Spinal cord (tissue), 10 donors: Measurements from ENCODE around the gene PERM1. TPM values are rescaled to one million over a fixed set of nuclear protein-coding genes. Genes with fewer than 3 reads are reported as not detected.
A peak's percentile ranks its signal among the peaks of the same experiment; 100 is the strongest.
"Not testable (repeated sequence)": the region's sequence is repeated elsewhere in the genome, so short reads cannot be mapped to it uniquely, and the experiment has no call there.

Experiments
- DNase-seq, 6 donors: peaks; one replicate each; pipeline versions ENCODE4 v3.0.0 to v3.0.0-alpha.2; 2013 to 2015; ENCODE audit warnings: low spot score in 6 of 6, low read depth in 4 of 6
- H3K27ac ChIP-seq: one replicate; pipeline ENCODE4 v1.5.1; 2013; ENCODE audit warnings: low read depth, low read length, control low read depth
- H3K27me3 ChIP-seq: one replicate; pipeline ENCODE4 v1.6.1; 2013; ENCODE audit warnings: low read length; ENCODE audit not compliant: control insufficient read depth, insufficient read depth
- H3K36me3 ChIP-seq: one replicate; pipeline ENCODE4 v1.6.1; 2013; ENCODE audit warnings: low read length; ENCODE audit not compliant: control insufficient read depth, insufficient read depth
- H3K4me1 ChIP-seq: one replicate; pipeline ENCODE4 v1.6.1; 2013; ENCODE audit warnings: low read length; ENCODE audit not compliant: control insufficient read depth, insufficient read depth
- H3K4me3 ChIP-seq: one replicate; pipeline ENCODE4 v1.5.1; 2013; ENCODE audit warnings: low read depth, low read length, control low read depth
- H3K9me3 ChIP-seq: one replicate; pipeline ENCODE4 v1.6.1; 2013; ENCODE audit warnings: low read length; ENCODE audit not compliant: control insufficient read depth, insufficient read depth
- WGBS: methylation state at CpG from one replicate; pipeline ENCODE4 v1.1.5; 2013; ENCODE audit warnings: missing lambda C conversion rate; ENCODE audit not compliant: insufficient coverage; 5-methylcytosine and 5-hydroxymethylcytosine counted together
- polyA plus RNA-seq, 2 donors: library from polyadenylated mRNA; unstranded; fragments of 120-200 nt; gene quantifications; one replicate each; pipeline ENCODE4 v1.2.1, GENCODE V29; 2013; ENCODE audit not compliant: insufficient read length in 2 of 2
- total RNA-seq, 2 donors: library from RNA; depleted of rRNA in 1 of 2; stranded (reverse); fragments of 120-200 nt in 1 of 2; fragments of >200 nt in 1 of 2; gene quantifications; one replicate each; pipeline versions ENCODE4 v1.2.3 to v1.2.4, GENCODE V29; 2013 to 2014
- donor health status: healthy.

Gene PERM1
- total and polyA plus RNA-seq, 4 donors = 0.39 TPM; not detected in 3

- DNase-seq, H3K36me3 ChIP-seq, H3K4me3 ChIP-seq, H3K27me3 ChIP-seq, H3K4me1 ChIP-seq, H3K9me3 ChIP-seq, H3K27ac ChIP-seq: not testable (repeated sequence)
- WGBS = 100% methylated on average over 1 of the region's 5 CpGs
These were observed 6.2 kb upstream of the PERM1 start for GRCh38 chr1:988061-988460.

GRCh38 chr1:985126-985525 is 3.2 kb upstream of the PERM1 start:
- DNase-seq = no peak
- 79% methylated on average over 13 of the region's 13 CpGs for WGBS
- Histone ChIP-seq H3K4me3 (no peak overlapping the region), H3K4me1 (peaks cover 6% of the 10 kb centered on the region), H3K27ac (no peak overlapping the region), H3K36me3 (no peaks in the 10 kb centered on the region), H3K27me3 (peaks cover 9% of the 10 kb centered on the region), H3K9me3 (no peaks in the 10 kb centered on the region)

- 0% methylated on average over 2 of the region's 12 CpGs for WGBS
- H3K27me3 ChIP-seq = peaks cover 9% of the 10 kb centered on the region
- H3K4me3 ChIP-seq = no peak overlapping the region
- no peaks in the 10 kb centered on the region for H3K9me3 ChIP-seq
- H3K36me3 ChIP-seq = no peaks in the 10 kb centered on the region
- H3K4me1 ChIP-seq = peaks cover 6% of the 10 kb centered on the region
- DNase-seq = no peak
- no peak overlapping the region for H3K27ac ChIP-seq
These were observed 2.6 kb upstream of the PERM1 start for GRCh38 chr1:984476-984814.

GRCh38 chr1:983798-984475 is 2.0 kb upstream of the PERM1 start:
- H3K4me1 ChIP-seq = peaks cover 6% of the 10 kb centered on the region
- DNase-seq = peak in 2 of 6 donors; percentile 54 to 59
- H3K4me3 ChIP-seq = no peak overlapping the region
- H3K36me3 ChIP-seq = no peaks in the 10 kb centered on the region
- no peak overlapping the region for H3K27ac ChIP-seq
- peaks cover 9% of the 10 kb centered on the region for H3K27me3 ChIP-seq
- 22% methylated on average over 26 of the region's 29 CpGs for WGBS
- H3K9me3 ChIP-seq = no peaks in the 10 kb centered on the region

GRCh38 chr1:982765-983436 is 1.0 kb upstream of the PERM1 start:
- H3K27me3 ChIP-seq = peaks cover 9% of the 10 kb centered on the region
- no peaks in the 10 kb centered on the region for H3K9me3 ChIP-seq
- H3K4me3 ChIP-seq = no peak overlapping the region
- H3K27ac ChIP-seq = no peak overlapping the region
- H3K36me3 ChIP-seq = peaks cover 2% of the 10 kb centered on the region
- no peak for DNase-seq
- WGBS = 87% methylated on average over 40 of the region's 43 CpGs
- peaks cover 6% of the 10 kb centered on the region for H3K4me1 ChIP-seq

- H3K27me3 ChIP-seq = peaks cover 9% of the 10 kb centered on the region
- DNase-seq = no peak
- peaks cover 6% of the 10 kb centered on the region for H3K4me1 ChIP-seq
- 69% methylated on average over 19 of the region's 21 CpGs for WGBS
- no peak overlapping the region for H3K27ac ChIP-seq
- H3K9me3 ChIP-seq = no peaks in the 10 kb centered on the region
- H3K4me3 ChIP-seq = no peak overlapping the region
- H3K36me3 ChIP-seq = peaks cover 2% of the 10 kb centered on the region
These were observed 370 bp downstream of the PERM1 start for GRCh38 chr1:981491-981954.

GRCh38 chr1:980602-981395 is 1.1 kb downstream of the PERM1 start:
- Histone ChIP-seq H3K27ac (no peak overlapping the region), H3K27me3 (peaks cover 11% of the 10 kb centered on the region), H3K36me3 (peaks cover 2% of the 10 kb centered on the region), H3K9me3 (no peaks in the 10 kb centered on the region), H3K4me3 (no peak overlapping the region), H3K4me1 (peaks cover 9% of the 10 kb centered on the region)
- DNase-seq = no peak
- WGBS = 77% methylated on average over 32 of the region's 35 CpGs

- Histone ChIP-seq H3K27ac (no peak overlapping the region), H3K4me3 (no peak overlapping the region), H3K9me3 (no peaks in the 10 kb centered on the region), H3K36me3 (peaks cover 2% of the 10 kb centered on the region), H3K4me1 (peaks cover 11% of the 10 kb centered on the region), H3K27me3 (peaks cover 15% of the 10 kb centered on the region)
- 76% methylated on average over 13 of the region's 13 CpGs for WGBS
- DNase-seq = no peak
These were observed 1.7 kb downstream of the PERM1 start for GRCh38 chr1:980137-980571.

GRCh38 chr1:979744-980072 is 2.2 kb downstream of the PERM1 start:
- no peak overlapping the region for H3K27ac ChIP-seq
- H3K4me3 ChIP-seq = no peak overlapping the region
- H3K27me3 ChIP-seq = peaks cover 15% of the 10 kb centered on the region
- 94% methylated on average over 9 of the region's 9 CpGs for WGBS
- no peak for DNase-seq
- H3K4me1 ChIP-seq = peaks cover 11% of the 10 kb centered on the region
- H3K36me3 ChIP-seq = peaks cover 2% of the 10 kb centered on the region
- H3K9me3 ChIP-seq = no peaks in the 10 kb centered on the region
